Epithelial cell of proximal tubule (primary cell): ENCODE results near the gene MYOM3. TPM values are rescaled to one million over a fixed set of nuclear protein-coding genes. Genes with fewer than 3 reads are reported as not detected.
"Not testable (repeated sequence)": the region's sequence is repeated elsewhere in the genome, so short reads cannot be mapped to it uniquely, and the experiment has no call there.

ENCODE experiments used
- DNase-seq: peaks from one replicate; pipeline ENCODE4 v3.0.0-alpha.2; 2011; ENCODE audit warnings: low read depth
- H3K4me3 ChIP-seq: 2 replicates; pipeline ENCODE4 v1.5.1; 2011; ENCODE audit warnings: low read depth, mild to moderate bottlenecking, low read length
- CTCF ChIP-seq: conservative IDR thresholded peaks from 2 replicates; pipeline ENCODE4 v1.5.1; 2012; ENCODE audit warnings: low read depth, mild to moderate bottlenecking, low read length
- total RNA-seq: library from RNA; depleted of rRNA; stranded (reverse); fragments of >200 nt; gene quantifications from 2 replicates; pipeline ENCODE4 v1.2.3, GENCODE V29; 2015

The MYOM3 gene
- total RNA-seq, 1 donor from 2014 or later: 2.2 TPM

GRCh38 chr1:24052220-24052619, 59.7 kb downstream of the MYOM3 start:
- no peak overlapping the region for H3K4me3 ChIP-seq
- TF ChIP-seq CTCF: no peak
- no peak for DNase-seq

GRCh38 chr1:24051206-24051945, 60.6 kb downstream of the MYOM3 start:
- no peak for TF ChIP-seq CTCF
- no peak for DNase-seq

GRCh38 chr1:24049733-24050132, 62.2 kb downstream of the MYOM3 start:
- H3K4me3 ChIP-seq: no peak overlapping the region
- TF ChIP-seq CTCF: no peak
- no peak for DNase-seq

More at GRCh38 chr1:24051206-24051945, 60.6 kb downstream of the MYOM3 start:
- no peak overlapping the region for H3K4me3 ChIP-seq

- H3K4me3 ChIP-seq, DNase-seq: not testable (repeated sequence)
Measured at GRCh38 chr1:24048894-24049293, 63.0 kb downstream of the MYOM3 start.

GRCh38 chr1:24048205-24048869, 63.6 kb downstream of the MYOM3 start:
- DNase-seq: no peak
- H3K4me3 ChIP-seq: no peak overlapping the region
- no peak for TF ChIP-seq CTCF

GRCh38 chr1:24047110-24047477, 64.8 kb downstream of the MYOM3 start:
- no peak overlapping the region for H3K4me3 ChIP-seq
- DNase-seq: no peak
- no peak for TF ChIP-seq CTCF

- DNase-seq: no peak
- no peak overlapping the region for H3K4me3 ChIP-seq
- no peak for TF ChIP-seq CTCF
Measured at GRCh38 chr1:24045771-24046170, 66.2 kb downstream of the MYOM3 start.

- not testable (repeated sequence) for H3K4me3 ChIP-seq, DNase-seq
Measured at GRCh38 chr1:24044672-24045071, 67.3 kb downstream of the MYOM3 start.
